Fibroblast of gingiva (primary cell): ENCODE data around the gene NUDT5.

Experiments used
- DNase-seq: peaks from one replicate; pipeline ENCODE4 v3.0.0-alpha.2; 2011; ENCODE audit warnings: low read depth

Gene NUDT5

DNA sequence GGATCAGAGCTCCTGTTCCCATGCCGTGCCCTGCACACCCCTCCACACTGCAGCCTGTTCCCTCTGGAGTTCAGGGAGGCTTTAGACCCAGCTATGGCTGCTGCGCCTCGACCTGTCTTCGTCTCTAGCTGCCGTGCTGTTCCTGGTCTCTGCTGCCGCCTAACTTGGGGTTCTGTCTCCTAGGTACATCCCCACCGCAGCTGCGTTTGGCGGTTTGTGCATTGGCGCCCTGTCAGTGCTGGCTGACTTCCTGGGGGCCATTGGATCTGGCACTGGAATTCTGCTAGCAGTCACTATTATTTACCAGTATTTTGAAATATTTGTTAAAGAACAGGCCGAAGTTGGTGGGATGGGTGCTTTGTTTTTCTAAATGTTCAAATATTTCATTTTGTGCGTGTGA, 31.6 kb downstream of the NUDT5 start:
- DNase-seq, result no peak

DNA sequence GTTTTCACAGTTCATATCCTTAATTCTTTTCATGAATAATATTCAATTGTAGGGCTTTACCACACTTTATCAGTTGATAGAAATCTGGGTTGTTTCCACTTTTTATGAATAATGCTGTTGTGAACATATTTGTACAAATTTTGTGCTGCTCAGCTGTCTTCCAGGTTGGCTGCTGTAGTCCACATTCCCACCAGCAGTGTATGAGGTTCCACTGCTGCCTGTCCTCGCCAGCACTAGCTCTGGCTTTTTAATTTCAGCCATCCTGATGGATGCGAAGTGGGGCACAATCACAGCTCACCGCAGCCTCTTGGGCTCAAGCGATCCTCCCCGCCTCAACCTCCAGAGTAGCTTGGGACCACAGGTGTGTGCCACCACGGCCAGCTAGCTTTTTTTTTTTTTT, 32.8 kb downstream of the NUDT5 start:
- no peak for DNase-seq

DNA sequence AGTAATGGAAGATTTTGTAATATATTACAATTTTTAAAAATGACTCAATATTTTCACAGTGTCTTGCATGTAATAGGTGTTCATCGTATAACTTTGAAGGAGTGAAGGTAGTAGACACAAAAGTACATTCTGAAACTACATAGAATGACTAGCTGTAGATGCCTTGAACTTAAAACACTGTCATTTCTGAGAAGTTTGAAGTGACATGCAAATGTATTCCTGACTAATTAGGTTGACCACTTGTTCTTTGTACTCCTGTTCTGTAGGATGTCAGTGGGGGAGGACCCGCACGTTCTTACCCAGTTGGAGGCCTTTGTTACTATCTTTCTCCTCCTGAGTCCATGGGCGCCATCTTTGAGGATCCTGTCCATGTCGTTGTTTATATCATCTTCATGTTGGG, 35.0 kb downstream of the NUDT5 start:
- DNase-seq, result no peak

- DNase-seq, result no peak
These were observed 37.6 kb downstream of the NUDT5 start for GRCh38 chr10:12158111-12158510.

- no peak for DNase-seq
These were observed 39.1 kb downstream of the NUDT5 start for GRCh38 chr10:12156367-12157123.

DNA sequence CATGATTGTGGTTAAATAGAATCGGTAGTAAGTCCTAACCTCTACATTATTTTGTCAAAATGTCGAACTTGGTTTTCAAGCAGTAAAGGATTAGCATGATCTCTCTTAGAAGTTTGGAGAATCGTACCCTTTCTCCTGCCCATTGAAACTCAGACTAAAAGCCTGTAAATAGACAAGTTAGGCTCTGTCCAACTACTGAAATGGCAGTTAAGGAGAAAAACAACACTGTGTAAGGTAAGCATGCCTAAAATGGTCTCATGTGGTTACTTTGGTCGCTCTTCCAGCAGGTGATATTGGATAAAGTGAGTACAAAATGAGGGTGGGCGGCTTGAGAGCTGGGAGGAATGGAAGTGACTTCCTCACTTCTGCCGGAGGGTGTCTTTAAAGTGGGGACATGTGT, 41.2 kb downstream of the NUDT5 start:
- no peak for DNase-seq

DNA sequence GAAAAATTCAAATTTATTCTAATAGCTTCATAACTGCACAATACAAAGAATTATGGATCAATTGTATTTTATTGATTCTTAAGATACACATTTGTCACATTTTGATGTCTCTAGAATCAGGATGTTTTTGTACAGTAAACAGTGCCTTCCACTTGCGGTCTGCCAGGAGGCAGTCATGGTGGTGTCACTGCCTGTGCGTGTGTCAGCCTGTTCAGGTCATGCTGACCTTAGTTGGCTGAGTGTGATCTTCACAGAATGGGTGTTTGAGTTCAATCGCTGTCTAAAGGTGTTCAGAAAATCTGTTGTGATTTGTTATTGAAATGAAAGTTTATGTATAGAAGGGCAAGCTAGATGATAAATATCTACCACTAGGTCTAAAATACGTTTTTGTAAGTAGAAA, 45.5 kb downstream of the NUDT5 start:
- no peak for DNase-seq

- no peak for DNase-seq
These were observed 51.2 kb downstream of the NUDT5 start for GRCh38 chr10:12144538-12144937.

GRCh38 chr10:12140038-12140437, 55.7 kb downstream of the NUDT5 start:
- no peak for DNase-seq

- no peak for DNase-seq
These were observed 60.1 kb downstream of the NUDT5 start for GRCh38 chr10:12135631-12136030.

GRCh38 chr10:12130237-12130872, 65.3 kb downstream of the NUDT5 start:
- peak; percentile 64 for DNase-seq

GRCh38 chr10:12129222-12130111, 66.2 kb downstream of the NUDT5 start, which contains the start of gene SEC61A2:
SEC61A2 (plus strand) TSS chr10:12129677; CDS start chr10:12129788, 111 bp downstream.
- DNase-seq, result peak; percentile 85

DNA sequence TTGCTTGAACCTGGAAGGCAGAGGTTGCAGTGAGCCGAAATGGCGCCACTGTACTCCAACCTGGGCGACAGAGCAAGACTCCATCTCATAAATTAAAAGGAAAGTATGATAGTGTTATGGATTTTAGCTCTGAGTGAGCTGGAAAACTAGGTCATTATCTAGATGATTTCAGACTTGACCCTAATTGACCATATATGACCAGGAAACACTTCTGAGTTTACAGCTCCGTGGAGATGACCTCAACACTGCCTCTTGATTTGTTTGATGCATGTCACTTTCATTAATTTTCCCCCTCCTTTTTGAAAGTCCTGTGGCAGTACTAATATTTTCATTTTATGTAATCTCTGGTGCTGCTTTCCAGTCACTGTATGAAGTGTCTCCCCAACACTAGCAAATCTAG, 74.0 kb downstream of the NUDT5 start:
- no peak for DNase-seq
